ENCODE data around the gene PXDC1. TPM values are rescaled to one million over a fixed set of nuclear protein-coding genes. Genes with fewer than 3 reads are reported as not detected.

PXDC1 gene
- total RNA-seq, 2 experiments from 2014 or later: not detected

DNA sequence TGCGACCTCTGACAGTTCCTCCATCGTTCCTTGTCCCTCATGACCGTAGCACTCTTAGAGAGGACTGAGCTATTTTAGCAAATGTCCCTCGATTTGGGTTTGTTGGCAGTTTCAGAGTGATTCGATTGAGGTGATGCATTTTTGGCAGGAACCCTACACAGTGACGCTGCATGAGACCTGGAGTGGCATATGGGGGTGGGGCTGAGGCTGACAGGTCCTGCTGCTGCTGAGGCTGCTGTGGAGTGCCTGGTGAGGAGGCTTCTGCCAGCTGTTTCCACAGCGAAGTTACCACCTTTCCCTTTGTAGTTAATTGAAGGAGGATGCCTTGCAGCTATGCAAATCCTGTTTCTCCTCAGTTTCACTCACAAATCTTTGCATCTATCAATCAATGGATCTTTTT, 19.8 kb downstream of the PXDC1 start:
- peaks cover 3% of the 10 kb centered on the region for H3K4me1 Mint-ChIP-seq (ENCODE audit: low read depth)
- ChIA-PET POLR2A (no interaction called here), CTCF (interaction anchor here (0.5 to 3.1 kb wide), 36 partner anchors 9 to 1729 kb away, joined by 3 to 57 read pairs (median 3); no protein-coding TSS in a partner anchor)
- H3K27me3 Mint-ChIP-seq (ENCODE audit: low read depth): peaks cover 5% of the 10 kb centered on the region
- ATAC-seq (no peak), DNase-seq (no peak)
- H3K27ac Mint-ChIP-seq: no peak overlapping the region
- H3K4me3 Mint-ChIP-seq: no peak overlapping the region
- no peaks in the 10 kb centered on the region for H3K9me3 Mint-ChIP-seq (ENCODE audit: insufficient read depth)
- H3K36me3 Mint-ChIP-seq (ENCODE audit: low read depth): no peaks in the 10 kb centered on the region

DNA sequence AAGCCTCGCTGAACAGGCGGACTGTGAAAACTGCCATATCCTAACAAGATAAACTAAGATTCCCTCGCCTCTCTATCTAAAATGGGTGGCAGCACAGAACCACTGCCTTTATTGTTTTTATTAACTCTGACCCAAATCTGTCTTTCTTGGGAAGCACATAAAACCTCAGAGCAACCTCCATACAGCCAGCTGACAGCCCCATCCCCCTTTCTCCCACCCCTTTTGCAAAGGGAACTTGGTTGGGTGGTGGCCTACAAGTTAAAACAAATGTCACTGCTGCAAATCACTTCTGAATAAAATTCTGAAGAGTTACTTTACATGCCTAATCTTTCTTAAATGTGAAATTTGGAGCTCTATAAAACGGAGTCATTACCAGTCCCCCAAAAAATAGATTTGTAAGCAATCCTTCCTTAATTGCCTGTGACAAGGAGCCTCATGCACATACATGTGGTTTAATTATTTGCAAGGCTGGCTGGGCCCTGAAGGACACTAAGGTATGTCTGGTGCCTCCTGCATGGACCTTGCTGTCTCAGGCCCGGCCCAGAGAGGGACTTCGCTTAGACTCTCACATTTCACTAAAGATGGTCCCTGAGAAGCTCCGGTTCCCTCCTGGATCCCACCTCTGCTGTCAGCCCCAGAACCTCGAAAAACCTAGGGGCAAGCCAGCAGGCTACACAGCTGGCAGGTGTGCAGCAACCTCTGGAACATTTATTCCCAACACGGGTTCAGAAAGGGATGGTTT, 21.7 kb downstream of the PXDC1 start:
- POLR2A ChIA-PET: no interaction called here
- DNase-seq: no peak
- Mint-ChIP-seq H3K4me1 (ENCODE audit: low read depth) (no peaks in the 10 kb centered on the region), H3K27ac (no peak overlapping the region), H3K36me3 (ENCODE audit: low read depth) (no peaks in the 10 kb centered on the region), H3K27me3 (ENCODE audit: low read depth) (peaks cover 1% of the 10 kb centered on the region), H3K4me3 (no peak overlapping the region), H3K9me3 (ENCODE audit: insufficient read depth) (no peaks in the 10 kb centered on the region)
- no peak for ATAC-seq
- CTCF ChIA-PET: interaction anchor here (1.1 to 1.7 kb wide), 3 partner anchors 13 to 450 kb away, joined by 3 to 5 read pairs (median 4); no protein-coding TSS in a partner anchor

GRCh38 chr6:3727593-3728108, 23.9 kb downstream of the PXDC1 start:
- CTCF ChIA-PET: interaction anchor here (1.4 to 1.5 kb wide), 2 partner anchors 8 to 448 kb away, joined by 3 to 4 read pairs; no protein-coding TSS in a partner anchor
- peaks cover 1% of the 10 kb centered on the region for H3K27me3 Mint-ChIP-seq (ENCODE audit: low read depth)
- no peaks in the 10 kb centered on the region for H3K4me1 Mint-ChIP-seq (ENCODE audit: low read depth)
- no peak overlapping the region for H3K4me3 Mint-ChIP-seq
- no peak for ATAC-seq
- no peak overlapping the region for H3K27ac Mint-ChIP-seq
- no peaks in the 10 kb centered on the region for H3K36me3 Mint-ChIP-seq (ENCODE audit: low read depth)
- DNase-seq: no peak
- POLR2A ChIA-PET: no interaction called here
- no peaks in the 10 kb centered on the region for H3K9me3 Mint-ChIP-seq (ENCODE audit: insufficient read depth)

- POLR2A ChIA-PET: no interaction called here
- CTCF ChIA-PET: interaction anchor here (1.3 kb wide), 1 partner anchor 8 kb away, joined by 4 read pairs; no protein-coding TSS in a partner anchor
- Mint-ChIP-seq H3K36me3 (ENCODE audit: low read depth) (no peaks in the 10 kb centered on the region), H3K4me1 (ENCODE audit: low read depth) (peaks cover 4% of the 10 kb centered on the region), H3K4me3 (no peak overlapping the region), H3K9me3 (ENCODE audit: insufficient read depth) (no peaks in the 10 kb centered on the region), H3K27me3 (ENCODE audit: low read depth) (no peaks in the 10 kb centered on the region), H3K27ac (no peak overlapping the region)
- no peak for DNase-seq
- ATAC-seq: no peak
These were observed 24.5 kb downstream of the PXDC1 start for GRCh38 chr6:3727036-3727435.

- ChIA-PET POLR2A (no interaction called here), CTCF (interaction anchor here (1.3 kb wide), 1 partner anchor 9 kb away, joined by 4 read pairs; no protein-coding TSS in a partner anchor)
- DNase-seq (no peak), ATAC-seq (no peak)
- no peak overlapping the region for H3K4me3 Mint-ChIP-seq
- H3K9me3 Mint-ChIP-seq (ENCODE audit: insufficient read depth): no peaks in the 10 kb centered on the region
- no peaks in the 10 kb centered on the region for H3K27me3 Mint-ChIP-seq (ENCODE audit: low read depth)
- H3K4me1 Mint-ChIP-seq (ENCODE audit: low read depth): peaks cover 10% of the 10 kb centered on the region
- no peak overlapping the region for H3K27ac Mint-ChIP-seq
- H3K36me3 Mint-ChIP-seq (ENCODE audit: low read depth): no peaks in the 10 kb centered on the region
These were observed 25.1 kb downstream of the PXDC1 start for GRCh38 chr6:3726421-3726820.

- no peaks in the 10 kb centered on the region for H3K9me3 Mint-ChIP-seq (ENCODE audit: insufficient read depth)
- no peaks in the 10 kb centered on the region for H3K36me3 Mint-ChIP-seq (ENCODE audit: low read depth)
- no peak for DNase-seq
- peaks cover 10% of the 10 kb centered on the region for H3K4me1 Mint-ChIP-seq (ENCODE audit: low read depth)
- ChIA-PET POLR2A (no interaction called here), CTCF (interaction anchor here (1.3 kb wide), 1 partner anchor 10 kb away, joined by 4 read pairs; no protein-coding TSS in a partner anchor)
- H3K27me3 Mint-ChIP-seq (ENCODE audit: low read depth): no peaks in the 10 kb centered on the region
- ATAC-seq: no peak
- no peak overlapping the region for H3K27ac Mint-ChIP-seq
- H3K4me3 Mint-ChIP-seq: no peak overlapping the region
These were observed 26.1 kb downstream of the PXDC1 start for GRCh38 chr6:3725145-3726047.

- Mint-ChIP-seq H3K27ac (no peak overlapping the region), H3K4me1 (ENCODE audit: low read depth) (peaks cover 17% of the 10 kb centered on the region), H3K4me3 (no peak overlapping the region), H3K27me3 (ENCODE audit: low read depth) (no peaks in the 10 kb centered on the region), H3K36me3 (ENCODE audit: low read depth) (no peaks in the 10 kb centered on the region), H3K9me3 (ENCODE audit: insufficient read depth) (no peaks in the 10 kb centered on the region)
- POLR2A ChIA-PET: no interaction called here
- no peak for ATAC-seq
- CTCF ChIA-PET: interaction anchor here (3.2 kb wide), 1 partner anchor 8 kb away, joined by 20 read pairs; no protein-coding TSS in a partner anchor
- no peak for DNase-seq
These were observed 26.9 kb downstream of the PXDC1 start for GRCh38 chr6:3724451-3725144.

DNA sequence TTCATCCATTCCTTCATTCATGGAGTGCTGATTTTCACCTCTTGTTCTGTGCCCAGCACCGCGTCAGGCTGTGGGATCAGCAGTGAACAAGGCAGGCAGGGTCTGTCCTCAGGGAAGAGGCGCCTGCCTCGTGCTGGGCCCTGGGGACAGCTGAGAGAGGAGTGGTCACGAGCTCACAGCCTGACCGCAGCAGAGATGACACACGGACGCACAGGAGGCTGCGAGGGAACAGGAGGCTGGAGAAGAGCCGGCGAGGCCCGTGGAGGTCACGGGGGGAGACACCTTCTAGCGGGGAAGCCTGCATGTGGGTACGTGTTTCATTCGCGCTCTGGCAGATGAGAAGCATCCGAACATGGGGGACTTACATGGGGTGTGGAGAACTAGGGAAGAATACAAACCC, 27.5 kb downstream of the PXDC1 start:
- H3K9me3 Mint-ChIP-seq (ENCODE audit: insufficient read depth): no peaks in the 10 kb centered on the region
- H3K4me1 Mint-ChIP-seq (ENCODE audit: low read depth): peaks cover 23% of the 10 kb centered on the region
- POLR2A ChIA-PET: no interaction called here
- H3K27ac Mint-ChIP-seq: no peak overlapping the region
- DNase-seq (no peak), ATAC-seq (no peak)
- no peaks in the 10 kb centered on the region for H3K27me3 Mint-ChIP-seq (ENCODE audit: low read depth)
- H3K36me3 Mint-ChIP-seq (ENCODE audit: low read depth): no peaks in the 10 kb centered on the region
- no peak overlapping the region for H3K4me3 Mint-ChIP-seq
- CTCF ChIA-PET: interaction anchor here (3.2 kb wide), 1 partner anchor 8 kb away, joined by 20 read pairs; no protein-coding TSS in a partner anchor

DNA sequence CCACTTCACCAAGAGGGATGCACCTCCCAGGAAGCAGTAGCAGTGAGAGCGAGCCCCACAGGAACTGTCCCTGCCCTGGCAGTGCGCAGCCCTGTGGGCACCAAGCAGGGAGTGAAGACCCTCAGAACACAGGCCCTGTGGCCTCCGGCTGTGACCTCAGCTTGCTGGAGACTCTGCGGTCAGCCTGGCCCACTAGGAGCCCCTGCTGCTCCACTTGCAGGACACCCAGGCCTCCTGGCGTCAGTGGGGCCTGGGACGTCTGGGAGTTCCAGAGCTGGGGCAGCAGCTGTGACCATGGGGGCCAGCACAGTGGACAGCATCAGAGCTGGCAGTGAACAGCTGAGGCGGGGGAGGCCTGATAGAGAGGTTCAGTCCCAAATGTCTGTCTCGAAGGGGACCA, 28.3 kb downstream of the PXDC1 start:
- H3K4me1 Mint-ChIP-seq (ENCODE audit: low read depth): peaks cover 29% of the 10 kb centered on the region
- H3K4me3 Mint-ChIP-seq: no peak overlapping the region
- H3K36me3 Mint-ChIP-seq (ENCODE audit: low read depth): no peaks in the 10 kb centered on the region
- no peak for ATAC-seq
- ChIA-PET POLR2A (no interaction called here), CTCF (interaction anchor here (3.2 kb wide), 1 partner anchor 9 kb away, joined by 20 read pairs; no protein-coding TSS in a partner anchor)
- H3K27ac Mint-ChIP-seq: no peak overlapping the region
- no peaks in the 10 kb centered on the region for H3K9me3 Mint-ChIP-seq (ENCODE audit: insufficient read depth)
- no peak for DNase-seq
- H3K27me3 Mint-ChIP-seq (ENCODE audit: low read depth): no peaks in the 10 kb centered on the region

DNA sequence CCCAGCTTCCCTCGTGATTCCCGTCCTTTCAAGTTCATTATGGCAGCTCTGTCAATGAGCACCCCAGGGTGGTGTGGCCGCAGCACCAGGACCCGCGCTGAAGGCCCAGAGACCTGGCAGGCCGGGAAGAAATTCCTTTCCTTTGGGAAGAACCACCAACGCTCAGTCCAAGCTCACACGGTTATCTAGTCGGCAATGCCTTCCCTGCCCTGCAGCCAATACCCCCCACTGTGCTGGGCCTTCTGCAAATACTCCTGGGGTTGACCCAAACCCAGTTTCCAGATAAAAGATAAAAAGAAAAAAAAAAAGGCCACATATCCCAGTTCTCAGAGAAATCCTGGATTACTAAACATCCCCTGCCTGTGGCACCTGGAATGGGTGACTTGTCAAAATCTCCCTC, 28.7 kb downstream of the PXDC1 start:
- H3K27ac Mint-ChIP-seq: no peak overlapping the region
- H3K9me3 Mint-ChIP-seq (ENCODE audit: insufficient read depth): no peaks in the 10 kb centered on the region
- ATAC-seq (no peak), DNase-seq (no peak)
- no peak overlapping the region for H3K4me3 Mint-ChIP-seq
- no peaks in the 10 kb centered on the region for H3K27me3 Mint-ChIP-seq (ENCODE audit: low read depth)
- ChIA-PET POLR2A (interaction anchor here (0.6 kb wide), 1 partner anchor 451 kb away, joined by 3 read pairs; no protein-coding TSS in a partner anchor), CTCF (interaction anchor here (1.1 to 3.2 kb wide), 2 partner anchors 9 to 126 kb away, joined by 3 to 20 read pairs; partner anchors contain the start of gene FAM50B)
- H3K36me3 Mint-ChIP-seq (ENCODE audit: low read depth): no peaks in the 10 kb centered on the region
- H3K4me1 Mint-ChIP-seq (ENCODE audit: low read depth): peaks cover 29% of the 10 kb centered on the region
